WTC11 (cell line): ENCODE data around the gene TRIM7. TPM values are rescaled to one million over a fixed set of nuclear protein-coding genes. Genes with fewer than 3 reads are reported as not detected.
"Not testable (repeated sequence)": the region's sequence is repeated elsewhere in the genome, so short reads cannot be mapped to it uniquely, and the experiment has no call there.

Experiments used
- ATAC-seq: fragments of 200-7000 bp; cut with Tn5 transposase; 2 replicates; pipeline ENCODE4 v1.10.0; 2021; ENCODE audit warnings: mild to moderate bottlenecking, moderate library complexity
- CTCF ChIA-PET: fragments of 300-600 bp; sonication (Branson Sonifier 250); formaldehyde crosslinking; loops from one replicate; lab custom pipeline; 2021; ENCODE audit warnings: antibody characterized with exemption; lab: Charles Lee
- POLR2A ChIA-PET: fragments of 350-600 bp; sonication (Branson Sonifier 250); formaldehyde crosslinking; loops from one replicate; lab custom pipeline; 2021; ENCODE audit warnings: antibody characterized with exemption; lab: Charles Lee
- DNase-seq: peaks from one replicate; pipeline ENCODE4 v3.0.0; 2021; ENCODE audit warnings: low spot score
- H3K27ac Mint-ChIP-seq: 2 replicates; pipeline ENCODE4 v1.8.0; 2021; ENCODE audit warnings: mixed read lengths
- H3K27me3 Mint-ChIP-seq: 2 replicates; pipeline ENCODE4 v1.8.0; 2021; ENCODE audit warnings: low read depth, mild to moderate bottlenecking, moderate library complexity, mixed read lengths
- H3K36me3 Mint-ChIP-seq: 2 replicates; pipeline ENCODE4 v1.8.0; 2021; ENCODE audit warnings: mixed read lengths
- H3K4me1 Mint-ChIP-seq: 2 replicates; pipeline ENCODE4 v1.8.0; 2022; ENCODE audit warnings: mixed read lengths
- H3K4me3 Mint-ChIP-seq: 2 replicates; pipeline ENCODE4 v1.8.0; 2021; ENCODE audit warnings: mild to moderate bottlenecking, moderate library complexity, mixed read lengths
- H3K9me3 Mint-ChIP-seq: 2 replicates; pipeline ENCODE4 v1.8.0; 2021; ENCODE audit warnings: mixed read lengths
- CREM ChIP-seq: sonication (generic); formaldehyde crosslinking; IDR thresholded peaks from 2 replicates; pipeline ENCODE4 v1.8.1; 2022; ENCODE audit warnings: mild to moderate bottlenecking, missing genetic modification reagents, moderate library complexity
- ETV6 ChIP-seq: sonication (generic); formaldehyde crosslinking; IDR thresholded peaks from 2 replicates; pipeline ENCODE4 v1.8.1; 2022; ENCODE audit warnings: mild to moderate bottlenecking, missing genetic modification reagents
- IRF2 ChIP-seq: sonication (generic); formaldehyde crosslinking; IDR thresholded peaks from 2 replicates; pipeline ENCODE4 v1.8.0; 2022; ENCODE audit warnings: low read depth, missing genetic modification reagents, borderline replicate concordance
- JAZF1 ChIP-seq: fragments of 250-450 bp; sonication (Bioruptor Pico); IDR thresholded peaks from 2 replicates; pipeline ENCODE4 v1.9.0; 2021; ENCODE audit warnings: moderate library complexity, mild to moderate bottlenecking, inconsistent platforms
- KAT7 ChIP-seq: sonication (generic); formaldehyde crosslinking; IDR thresholded peaks from 2 replicates; pipeline ENCODE4 v1.8.1; 2023; ENCODE audit warnings: missing genetic modification reagents, mild to moderate bottlenecking, borderline replicate concordance
- TP53 ChIP-seq: sonication (generic); formaldehyde crosslinking; IDR thresholded peaks from 2 replicates; pipeline ENCODE4 v1.8.1; 2023; ENCODE audit warnings: mild to moderate bottlenecking, missing genetic modification reagents
- ZNF232 ChIP-seq: sonication (generic); formaldehyde crosslinking; IDR thresholded peaks from 2 replicates; pipeline ENCODE4 v1.8.0; 2022; ENCODE audit warnings: mild to moderate bottlenecking, missing genetic modification reagents
- ZNF396 ChIP-seq: fragments of 250-450 bp; sonication (Bioruptor Pico); IDR thresholded peaks from 2 replicates; pipeline ENCODE4 v1.8.0; 2021; ENCODE audit warnings: mild to moderate bottlenecking, moderate library complexity, borderline replicate concordance
- ZNF423 ChIP-seq: fragments of 250-450 bp; sonication (Bioruptor Pico); IDR thresholded peaks from 2 replicates; pipeline ENCODE4 v2.1.2; 2022; ENCODE audit warnings: mild to moderate bottlenecking, moderate library complexity
- ZNF671 ChIP-seq: fragments of 250-450 bp; sonication (Bioruptor Pico); IDR thresholded peaks from 2 replicates; pipeline ENCODE4 v1.8.0; 2021; ENCODE audit warnings: mild to moderate bottlenecking
- total RNA-seq: library from RNA; stranded (reverse); gene quantifications from 3 replicates; pipeline ENCODE4 v1.2.3, GENCODE V29; 2021
- TF ChIP-seq, protein P1 (sequence below): sonication (generic); formaldehyde crosslinking; IDR thresholded peaks from 2 replicates; pipeline ENCODE4 v1.8.1; 2022; ENCODE audit warnings: low read depth, missing genetic modification reagents, borderline replicate concordance
- TF ChIP-seq, protein P2 (sequence below): sonication (generic); formaldehyde crosslinking; conservative IDR thresholded peaks from 2 replicates; pipeline ENCODE4 v1.8.1; 2022; ENCODE audit warnings: mild to moderate bottlenecking, missing genetic modification reagents
- TF ChIP-seq, protein P3 (sequence below): sonication (generic); formaldehyde crosslinking; IDR thresholded peaks from 2 replicates; pipeline ENCODE4 v1.8.1; 2022; ENCODE audit warnings: missing genetic modification reagents, borderline replicate concordance
- TF ChIP-seq, protein P4 (sequence below): sonication (generic); formaldehyde crosslinking; IDR thresholded peaks from 2 replicates; pipeline ENCODE4 v1.8.0; 2022; ENCODE audit warnings: mild to moderate bottlenecking, missing genetic modification reagents
- TF ChIP-seq, protein P5 (sequence below): sonication (generic); formaldehyde crosslinking; IDR thresholded peaks from 2 replicates; pipeline ENCODE4 v1.8.1; 2023; ENCODE audit warnings: mild to moderate bottlenecking, missing genetic modification reagents, moderate library complexity
- TF ChIP-seq, protein P6 (sequence below): fragments of 250-450 bp; sonication (Bioruptor Pico); conservative IDR thresholded peaks from 2 replicates; pipeline ENCODE4 v1.9.0; 2021; ENCODE audit warnings: mild to moderate bottlenecking
- TF ChIP-seq, protein P7 (sequence below): sonication (generic); formaldehyde crosslinking; IDR thresholded peaks from 2 replicates; pipeline ENCODE4 v1.8.0; 2022; ENCODE audit warnings: missing genetic modification reagents

The TRIM7 gene
- total RNA-seq, 1 experiment from 2014 or later, result 1.4 TPM

DNA sequence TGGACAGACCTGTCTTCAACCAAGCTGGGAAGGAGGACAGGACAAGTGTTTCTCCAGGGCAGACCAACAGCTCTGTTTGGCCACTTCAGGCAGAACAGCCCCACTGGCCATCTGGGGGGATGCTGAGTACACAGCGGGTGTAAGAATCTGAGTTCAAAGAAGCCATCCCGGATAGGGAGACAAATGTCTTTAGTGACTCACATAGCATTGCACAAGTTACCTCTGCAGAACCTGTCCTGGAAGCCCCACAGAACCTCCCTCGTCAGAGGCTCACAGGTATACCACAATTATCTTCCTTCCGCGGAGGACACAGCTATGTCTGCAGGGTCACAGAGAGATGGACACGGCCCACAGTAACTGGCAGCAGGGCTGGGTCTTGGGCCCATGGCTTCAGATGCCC is 55.6 kb downstream of the TRIM7 start:
- no peak overlapping the region for H3K27ac Mint-ChIP-seq
- POLR2A ChIA-PET, result no interaction called here
- TF ChIP-seq CREM (CRISPR knock-in tag) (no peak), TP53 (CRISPR knock-in tag) (no peak), ZNF232 (no peak), KAT7 (CRISPR knock-in tag) (no peak), JAZF1 (no peak), ZNF396 (CRISPR knock-in tag) (no peak), ZNF423 (CRISPR knock-in tag) (no peak), ZNF671 (no peak), IRF2 (CRISPR knock-in tag) (no peak), ETV6 (CRISPR knock-in tag) (no peak)
- TF ChIP-seq, protein P1, sequence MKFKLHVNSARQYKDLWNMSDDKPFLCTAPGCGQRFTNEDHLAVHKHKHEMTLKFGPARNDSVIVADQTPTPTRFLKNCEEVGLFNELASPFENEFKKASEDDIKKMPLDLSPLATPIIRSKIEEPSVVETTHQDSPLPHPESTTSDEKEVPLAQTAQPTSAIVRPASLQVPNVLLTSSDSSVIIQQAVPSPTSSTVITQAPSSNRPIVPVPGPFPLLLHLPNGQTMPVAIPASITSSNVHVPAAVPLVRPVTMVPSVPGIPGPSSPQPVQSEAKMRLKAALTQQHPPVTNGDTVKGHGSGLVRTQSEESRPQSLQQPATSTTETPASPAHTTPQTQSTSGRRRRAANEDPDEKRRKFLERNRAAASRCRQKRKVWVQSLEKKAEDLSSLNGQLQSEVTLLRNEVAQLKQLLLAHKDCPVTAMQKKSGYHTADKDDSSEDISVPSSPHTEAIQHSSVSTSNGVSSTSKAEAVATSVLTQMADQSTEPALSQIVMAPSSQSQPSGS, result no peak
- TF ChIP-seq, protein P2, sequence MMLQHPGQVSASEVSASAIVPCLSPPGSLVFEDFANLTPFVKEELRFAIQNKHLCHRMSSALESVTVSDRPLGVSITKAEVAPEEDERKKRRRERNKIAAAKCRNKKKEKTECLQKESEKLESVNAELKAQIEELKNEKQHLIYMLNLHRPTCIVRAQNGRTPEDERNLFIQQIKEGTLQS (CRISPR knock-in tag), result no peak
- TF ChIP-seq, protein P3, sequence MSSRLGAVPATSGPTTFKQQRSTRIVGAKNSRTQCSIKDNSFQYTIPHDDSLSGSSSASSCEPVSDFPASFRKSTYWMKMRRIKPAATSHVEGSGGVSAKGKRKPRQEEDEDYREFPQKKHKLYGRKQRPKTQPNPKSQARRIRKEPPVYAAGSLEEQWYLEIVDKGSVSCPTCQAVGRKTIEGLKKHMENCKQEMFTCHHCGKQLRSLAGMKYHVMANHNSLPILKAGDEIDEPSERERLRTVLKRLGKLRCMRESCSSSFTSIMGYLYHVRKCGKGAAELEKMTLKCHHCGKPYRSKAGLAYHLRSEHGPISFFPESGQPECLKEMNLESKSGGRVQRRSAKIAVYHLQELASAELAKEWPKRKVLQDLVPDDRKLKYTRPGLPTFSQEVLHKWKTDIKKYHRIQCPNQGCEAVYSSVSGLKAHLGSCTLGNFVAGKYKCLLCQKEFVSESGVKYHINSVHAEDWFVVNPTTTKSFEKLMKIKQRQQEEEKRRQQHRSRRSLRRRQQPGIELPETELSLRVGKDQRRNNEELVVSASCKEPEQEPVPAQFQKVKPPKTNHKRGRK (CRISPR knock-in tag), result no peak
- TF ChIP-seq, protein P4, sequence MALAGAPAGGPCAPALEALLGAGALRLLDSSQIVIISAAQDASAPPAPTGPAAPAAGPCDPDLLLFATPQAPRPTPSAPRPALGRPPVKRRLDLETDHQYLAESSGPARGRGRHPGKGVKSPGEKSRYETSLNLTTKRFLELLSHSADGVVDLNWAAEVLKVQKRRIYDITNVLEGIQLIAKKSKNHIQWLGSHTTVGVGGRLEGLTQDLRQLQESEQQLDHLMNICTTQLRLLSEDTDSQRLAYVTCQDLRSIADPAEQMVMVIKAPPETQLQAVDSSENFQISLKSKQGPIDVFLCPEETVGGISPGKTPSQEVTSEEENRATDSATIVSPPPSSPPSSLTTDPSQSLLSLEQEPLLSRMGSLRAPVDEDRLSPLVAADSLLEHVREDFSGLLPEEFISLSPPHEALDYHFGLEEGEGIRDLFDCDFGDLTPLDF (CRISPR knock-in tag), result no peak
- TF ChIP-seq, protein P5, sequence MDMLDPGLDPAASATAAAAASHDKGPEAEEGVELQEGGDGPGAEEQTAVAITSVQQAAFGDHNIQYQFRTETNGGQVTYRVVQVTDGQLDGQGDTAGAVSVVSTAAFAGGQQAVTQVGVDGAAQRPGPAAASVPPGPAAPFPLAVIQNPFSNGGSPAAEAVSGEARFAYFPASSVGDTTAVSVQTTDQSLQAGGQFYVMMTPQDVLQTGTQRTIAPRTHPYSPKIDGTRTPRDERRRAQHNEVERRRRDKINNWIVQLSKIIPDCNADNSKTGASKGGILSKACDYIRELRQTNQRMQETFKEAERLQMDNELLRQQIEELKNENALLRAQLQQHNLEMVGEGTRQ (CRISPR knock-in tag), result no peak
- TF ChIP-seq, protein P6, sequence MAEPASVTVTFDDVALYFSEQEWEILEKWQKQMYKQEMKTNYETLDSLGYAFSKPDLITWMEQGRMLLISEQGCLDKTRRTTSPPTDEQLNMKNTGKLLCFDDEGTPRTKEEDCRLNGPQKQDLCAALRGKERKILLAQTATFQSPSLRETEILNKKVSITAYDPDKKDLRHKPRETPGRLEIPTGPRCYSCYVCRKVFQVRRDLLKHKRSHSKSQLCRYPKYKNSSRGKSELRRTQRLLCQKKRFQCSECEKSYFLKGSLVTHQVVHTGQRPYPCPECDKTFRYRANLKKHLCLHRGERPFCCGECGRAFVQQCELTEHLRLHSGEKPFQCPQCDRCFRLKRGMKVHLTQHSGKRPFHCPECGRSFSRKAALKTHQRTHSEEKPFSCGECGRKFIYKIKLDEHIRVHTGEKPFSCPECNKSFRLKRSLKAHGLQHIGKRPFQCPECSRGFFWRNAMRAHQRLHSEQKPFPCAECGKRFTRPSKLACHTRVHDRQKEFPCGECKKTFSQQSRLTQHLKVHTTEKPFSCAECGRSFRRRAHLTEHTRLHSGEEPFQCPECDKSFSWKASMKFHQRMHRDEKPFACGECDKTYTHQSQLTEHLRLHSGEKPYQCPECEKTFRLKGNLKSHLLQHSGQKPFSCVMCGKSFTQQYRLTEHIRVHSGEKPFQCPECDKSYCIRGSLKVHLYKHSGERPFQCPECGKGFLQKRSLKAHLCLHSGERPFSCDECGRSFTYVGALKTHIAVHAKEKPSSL (CRISPR knock-in tag), result no peak
- TF ChIP-seq, protein P7, sequence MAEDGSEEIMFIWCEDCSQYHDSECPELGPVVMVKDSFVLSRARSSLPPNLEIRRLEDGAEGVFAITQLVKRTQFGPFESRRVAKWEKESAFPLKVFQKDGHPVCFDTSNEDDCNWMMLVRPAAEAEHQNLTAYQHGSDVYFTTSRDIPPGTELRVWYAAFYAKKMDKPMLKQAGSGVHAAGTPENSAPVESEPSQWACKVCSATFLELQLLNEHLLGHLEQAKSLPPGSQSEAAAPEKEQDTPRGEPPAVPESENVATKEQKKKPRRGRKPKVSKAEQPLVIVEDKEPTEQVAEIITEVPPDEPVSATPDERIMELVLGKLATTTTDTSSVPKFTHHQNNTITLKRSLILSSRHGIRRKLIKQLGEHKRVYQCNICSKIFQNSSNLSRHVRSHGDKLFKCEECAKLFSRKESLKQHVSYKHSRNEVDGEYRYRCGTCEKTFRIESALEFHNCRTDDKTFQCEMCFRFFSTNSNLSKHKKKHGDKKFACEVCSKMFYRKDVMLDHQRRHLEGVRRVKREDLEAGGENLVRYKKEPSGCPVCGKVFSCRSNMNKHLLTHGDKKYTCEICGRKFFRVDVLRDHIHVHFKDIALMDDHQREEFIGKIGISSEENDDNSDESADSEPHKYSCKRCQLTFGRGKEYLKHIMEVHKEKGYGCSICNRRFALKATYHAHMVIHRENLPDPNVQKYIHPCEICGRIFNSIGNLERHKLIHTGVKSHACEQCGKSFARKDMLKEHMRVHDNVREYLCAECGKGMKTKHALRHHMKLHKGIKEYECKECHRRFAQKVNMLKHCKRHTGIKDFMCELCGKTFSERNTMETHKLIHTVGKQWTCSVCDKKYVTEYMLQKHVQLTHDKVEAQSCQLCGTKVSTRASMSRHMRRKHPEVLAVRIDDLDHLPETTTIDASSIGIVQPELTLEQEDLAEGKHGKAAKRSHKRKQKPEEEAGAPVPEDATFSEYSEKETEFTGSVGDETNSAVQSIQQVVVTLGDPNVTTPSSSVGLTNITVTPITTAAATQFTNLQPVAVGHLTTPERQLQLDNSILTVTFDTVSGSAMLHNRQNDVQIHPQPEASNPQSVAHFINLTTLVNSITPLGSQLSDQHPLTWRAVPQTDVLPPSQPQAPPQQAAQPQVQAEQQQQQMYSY (CRISPR knock-in tag), result no peak
- CTCF ChIA-PET, result no interaction called here
- ATAC-seq (no peak), DNase-seq (no peak)
- no peak overlapping the region for H3K4me3 Mint-ChIP-seq
- peaks cover 29% of the 10 kb centered on the region for H3K27me3 Mint-ChIP-seq
- peaks cover 34% of the 10 kb centered on the region for H3K4me1 Mint-ChIP-seq
- H3K36me3 Mint-ChIP-seq, result peaks cover 22% of the 10 kb centered on the region
- H3K9me3 Mint-ChIP-seq, result peaks cover 36% of the 10 kb centered on the region

DNA sequence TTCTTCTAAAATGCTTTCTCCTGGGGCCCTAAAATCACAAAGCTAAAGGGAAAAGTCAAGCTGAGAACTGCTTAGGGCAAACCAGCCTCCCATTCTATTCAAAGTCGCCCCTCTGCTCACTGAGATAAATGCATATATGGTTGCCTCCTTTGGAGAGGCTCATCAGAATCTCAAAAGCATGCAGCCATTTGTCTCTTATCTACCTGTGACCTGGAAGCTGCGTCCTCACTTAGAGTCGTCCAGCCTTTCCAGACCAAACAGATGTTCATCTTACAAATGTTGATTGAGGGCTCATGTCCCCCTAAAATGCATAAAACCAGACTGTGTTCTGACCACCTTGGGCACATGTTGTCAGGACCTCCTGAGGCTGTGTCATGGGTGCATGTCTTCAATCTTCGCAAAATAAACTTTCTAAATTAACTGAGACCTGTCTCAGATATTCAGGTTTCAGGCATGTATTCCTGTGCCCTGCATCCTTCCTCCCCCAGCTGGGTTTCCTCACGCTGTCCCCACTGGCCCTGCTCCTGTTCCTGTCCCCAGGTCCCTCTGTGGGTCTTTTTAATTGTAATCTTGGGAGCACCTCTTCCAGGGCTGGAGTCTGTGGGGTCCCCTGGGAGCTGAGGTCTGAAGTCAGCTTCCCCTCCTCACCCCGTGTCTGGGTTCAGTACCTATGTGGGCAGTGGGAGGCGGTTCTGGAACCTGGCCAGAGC is 57.9 kb downstream of the TRIM7 start, which contains the start of gene OR2V2:
Gene OR2V2 (plus strand): TSS at position 660 of the 710 bp plus-strand sequence. CDS start 7,357 bp downstream, outside the sequence.
- CTCF ChIA-PET, result interaction anchor here (1.3 to 2.0 kb wide), 2 partner anchors 9 to 21 kb away, joined by 3 to 7 read pairs; no protein-coding TSS in a partner anchor

More for the DNA sequence above, 57.9 kb downstream of the TRIM7 start, which contains the start of gene OR2V2:
- 0 out of 2 replicates have a peak within 1 kb of the TSS, but pooled peaks have one; percentile 37 for H3K27ac Mint-ChIP-seq
- peaks cover 40% of the 10 kb centered on the region for H3K9me3 Mint-ChIP-seq
- H3K36me3 Mint-ChIP-seq, result peaks cover 31% of the 10 kb centered on the region
- H3K4me3 Mint-ChIP-seq, DNase-seq, POLR2A ChIA-PET, ATAC-seq: not testable (repeated sequence)
- peaks cover 34% of the 10 kb centered on the region for H3K4me1 Mint-ChIP-seq
- H3K27me3 Mint-ChIP-seq, result peaks cover 28% of the 10 kb centered on the region
